ENCODE results near the gene KLHDC4.
"Not testable (repeated sequence)": the region's sequence is repeated elsewhere in the genome, so short reads cannot be mapped to it uniquely, and the experiment has no call there.

The KLHDC4 gene

DNA sequence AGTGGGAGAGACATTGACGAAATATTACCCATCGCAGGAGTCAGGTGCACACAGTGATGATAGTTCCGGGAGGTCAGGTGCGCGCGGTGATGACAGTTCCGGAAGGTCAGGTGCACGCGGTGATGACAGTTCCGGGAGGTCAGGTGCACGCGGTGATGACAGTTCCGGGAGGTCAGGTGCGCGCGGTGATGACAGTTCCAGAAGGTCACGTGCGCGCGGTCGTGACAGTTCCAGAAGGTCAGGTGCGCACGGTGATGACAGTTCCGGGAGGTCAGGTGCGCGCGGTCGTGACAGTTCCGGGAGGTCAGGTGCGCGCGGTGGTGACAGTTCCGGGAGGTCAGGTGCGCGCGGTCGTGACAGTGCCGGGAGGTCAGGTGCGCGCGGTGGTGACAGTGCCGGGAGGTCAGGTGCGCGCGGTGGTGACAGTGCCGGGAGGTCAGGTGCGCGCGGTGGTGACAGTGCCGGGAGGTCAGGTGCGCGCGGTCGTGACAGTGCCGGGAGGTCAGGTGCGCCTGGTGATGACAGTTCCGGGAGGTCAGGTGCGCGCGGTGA lies 84.7 kb downstream of the KLHDC4 start:
- not testable (repeated sequence) for DNase-seq

DNA sequence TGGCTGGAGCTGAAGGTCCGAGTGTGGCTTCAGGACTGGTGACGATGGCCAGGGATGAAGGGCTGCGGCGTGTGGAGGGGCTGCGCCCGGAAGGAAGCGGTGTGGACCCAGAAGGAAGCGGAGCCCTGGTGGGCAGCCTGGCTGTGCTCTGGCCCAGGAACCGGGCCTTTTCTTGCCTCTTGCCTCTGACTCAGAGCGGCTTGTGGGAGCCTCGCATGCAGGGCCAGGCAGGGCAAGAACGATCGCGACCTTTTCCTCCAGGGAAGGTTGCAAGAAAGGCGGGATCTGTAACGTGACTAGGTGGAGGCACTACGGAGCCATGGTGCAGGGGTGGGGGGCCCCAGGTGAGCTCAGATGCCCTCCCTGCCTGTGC lies 85.5 kb downstream of the KLHDC4 start:
- DNase-seq = no peak

GRCh38 chr16:87679593-87680271 lies 86.1 kb downstream of the KLHDC4 start:
- no peak for DNase-seq

- no peak for DNase-seq
These were observed 87.2 kb downstream of the KLHDC4 start for GRCh38 chr16:87678618-87679017.

GRCh38 chr16:87677830-87678229 lies 88.0 kb downstream of the KLHDC4 start:
- no peak for DNase-seq

GRCh38 chr16:87675111-87675719 lies 90.6 kb downstream of the KLHDC4 start:
- no peak for DNase-seq

DNA sequence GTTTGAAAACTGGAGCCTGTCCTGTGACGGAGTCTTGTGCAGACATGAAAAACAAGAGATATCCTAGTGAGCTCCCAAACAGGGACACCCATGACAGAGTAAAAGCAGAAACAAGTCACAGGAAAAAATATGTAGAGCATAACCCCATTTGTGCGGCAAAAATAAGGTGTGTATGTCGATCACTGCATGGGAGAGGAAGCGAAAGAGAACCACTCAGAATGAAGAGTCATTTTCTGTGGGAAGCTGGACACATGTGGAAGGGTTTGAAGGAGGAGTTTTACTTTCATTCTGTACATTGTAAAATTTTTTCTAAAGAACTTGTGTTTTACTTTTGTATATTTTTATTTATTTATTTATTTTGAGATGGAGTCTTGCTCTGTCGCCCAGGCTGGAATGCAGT lies 91.4 kb downstream of the KLHDC4 start:
- no peak for DNase-seq

GRCh38 chr16:87671715-87672270 lies 94.0 kb downstream of the KLHDC4 start:
- no peak for DNase-seq

- DNase-seq = no peak
These were observed 94.6 kb downstream of the KLHDC4 start for GRCh38 chr16:87671221-87671620.

DNA sequence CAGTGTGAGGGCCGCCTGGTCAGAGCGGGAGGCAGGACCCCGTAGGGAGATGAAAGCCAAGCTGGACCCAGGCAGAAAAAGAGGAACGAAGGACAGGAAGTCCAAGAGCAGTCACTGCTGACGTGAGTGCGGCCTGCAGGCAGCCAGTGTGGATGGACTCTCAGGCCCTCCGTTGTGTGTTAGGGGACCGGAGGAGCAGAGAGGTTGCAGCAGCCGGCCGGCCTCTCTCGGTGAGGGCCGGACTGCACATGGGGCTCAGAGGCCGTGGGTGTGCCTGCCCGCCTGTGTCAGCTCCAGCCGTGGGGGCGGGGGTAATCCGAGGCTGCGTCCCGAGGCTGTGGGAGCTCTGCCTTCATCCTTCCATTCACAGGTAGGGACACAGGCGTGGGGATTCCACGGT lies 96.1 kb downstream of the KLHDC4 start:
- DNase-seq = no peak

GRCh38 chr16:87667946-87668345 lies 97.8 kb downstream of the KLHDC4 start:
- no peak for DNase-seq

GRCh38 chr16:87667443-87667842 lies 98.3 kb downstream of the KLHDC4 start:
- DNase-seq = no peak

DNA sequence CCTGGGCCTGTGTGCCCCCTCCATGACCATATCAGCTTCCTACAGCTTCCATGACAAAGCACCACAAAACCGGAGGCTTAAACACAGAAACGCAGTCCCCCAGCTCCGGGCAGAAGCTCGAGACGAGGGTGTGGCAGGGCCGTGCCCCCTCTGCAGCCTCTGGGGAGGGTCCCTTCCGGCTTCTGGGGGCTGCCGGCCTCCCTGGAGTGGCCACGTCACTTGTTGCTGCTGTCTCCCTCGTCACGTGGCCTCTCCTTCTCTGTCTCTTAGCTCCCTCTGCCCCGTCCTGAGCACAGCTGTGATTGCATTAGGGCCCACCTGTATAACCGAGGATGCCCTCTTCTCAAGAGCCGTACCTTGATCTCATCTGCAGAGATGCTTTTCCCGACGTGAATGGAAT lies 98.9 kb downstream of the KLHDC4 start:
- no peak for DNase-seq

GRCh38 chr16:87665193-87665592 lies 100.6 kb downstream of the KLHDC4 start:
- DNase-seq = no peak

DNA sequence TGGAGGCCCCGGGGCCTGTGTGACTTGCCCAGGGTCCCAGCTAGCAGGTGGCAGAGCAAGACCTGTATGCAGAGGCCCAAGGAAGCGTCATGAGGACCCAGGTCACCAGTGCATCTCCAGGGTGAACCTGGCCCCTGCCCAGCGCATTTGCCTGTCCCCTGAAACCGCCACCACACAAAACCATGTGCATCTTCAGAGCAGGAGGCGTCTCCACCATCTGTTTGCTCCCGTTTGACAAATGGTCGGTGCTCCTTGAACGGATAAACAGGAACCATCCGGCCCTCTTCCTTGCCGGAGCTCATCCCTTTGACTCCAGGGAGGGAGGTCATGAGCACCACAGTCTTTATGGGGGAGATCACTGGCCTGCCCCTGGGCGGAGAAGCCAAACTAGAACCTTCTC lies 101.0 kb downstream of the KLHDC4 start:
- DNase-seq = no peak

- no peak for DNase-seq
These were observed 103.3 kb downstream of the KLHDC4 start for GRCh38 chr16:87662254-87663204.

GRCh38 chr16:87661561-87661960 lies 104.2 kb downstream of the KLHDC4 start:
- peak; percentile 89 for DNase-seq

DNA sequence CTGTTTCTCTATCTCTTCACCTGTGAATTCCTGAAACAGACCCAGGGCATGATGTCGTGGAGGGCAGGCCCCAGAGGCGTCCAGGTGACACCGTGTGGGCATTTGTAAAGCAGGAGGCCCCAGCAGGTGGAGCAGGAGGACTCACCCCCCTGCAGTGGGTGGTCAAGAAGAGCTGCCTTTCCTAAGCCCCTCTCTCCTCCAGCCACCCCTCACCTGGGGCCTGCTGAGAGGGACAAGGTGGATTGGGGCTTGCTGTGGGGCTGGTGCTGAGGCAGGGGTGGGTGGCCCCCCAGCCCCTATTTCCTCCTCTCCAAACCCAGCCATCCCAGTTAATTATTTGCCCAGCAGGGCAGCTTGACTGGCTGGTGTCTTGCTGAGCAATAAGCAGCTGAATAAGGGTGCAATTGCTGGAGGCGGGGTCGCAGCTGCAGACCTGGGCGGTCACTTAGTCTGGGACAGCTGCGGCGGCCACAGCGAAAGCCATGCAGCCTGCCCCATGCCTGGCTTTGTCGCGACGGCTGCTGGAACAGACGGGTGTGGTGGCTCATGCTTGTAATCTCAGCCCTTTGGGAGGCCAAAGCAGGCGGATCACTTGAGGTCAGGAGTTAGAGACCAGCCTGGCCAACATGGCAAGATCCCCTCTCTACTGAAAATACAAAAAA lies 107.1 kb downstream of the KLHDC4 start:
- no peak for DNase-seq

Measured in islet precursor cell (in vitro differentiated cells).